HPDE6-E6E7 (cell line): Measurements from ENCODE around the gene FAM20A.
"Not testable (repeated sequence)": the region's sequence is repeated elsewhere in the genome, so short reads cannot be mapped to it uniquely, and the experiment has no call there.

Experiments
- DNase-seq: peaks from one replicate; pipeline ENCODE4 v3.0.0; 2011; ENCODE audit warnings: missing footprints; ENCODE audit errors: extremely low spot score

FAM20A gene

DNA sequence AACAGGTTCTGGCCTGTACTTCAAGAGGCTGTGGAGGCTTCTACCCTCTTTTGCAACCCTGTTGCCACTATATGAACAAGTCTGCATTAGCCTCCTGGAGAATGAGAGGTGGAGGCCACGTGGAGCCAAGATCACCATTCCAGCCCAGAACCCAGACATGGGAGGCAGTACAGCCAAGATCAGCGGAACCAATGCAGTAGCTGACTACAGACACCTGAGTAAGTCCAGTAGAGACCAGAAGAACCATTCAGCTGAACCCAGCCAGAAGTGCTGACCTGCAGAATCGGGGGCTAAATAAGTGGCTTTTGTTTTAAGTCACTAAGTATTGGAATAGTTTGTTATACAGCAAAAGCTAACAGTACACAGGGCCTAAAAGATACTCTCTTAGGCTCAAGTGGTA lies 12.1 kb downstream of the FAM20A start:
- no peak for DNase-seq

DNA sequence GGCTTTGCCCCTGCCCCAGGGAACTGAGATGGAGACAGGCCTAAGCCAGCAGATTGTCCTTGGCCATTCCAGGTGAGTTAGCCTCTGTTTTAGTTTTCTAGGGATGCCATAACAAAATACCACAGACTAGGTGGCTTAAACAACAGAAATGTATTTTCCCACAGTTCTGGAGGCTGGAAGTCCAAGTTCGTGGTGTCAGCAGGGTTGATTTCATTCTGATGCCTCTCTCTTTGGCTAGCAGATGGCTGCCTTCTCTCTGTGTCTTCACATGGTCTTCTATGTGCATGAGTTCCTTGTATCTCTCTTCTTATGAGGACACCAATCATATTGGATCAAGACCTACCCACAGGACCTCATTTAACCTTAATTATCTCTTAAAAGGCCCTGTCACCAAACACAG lies 12.8 kb downstream of the FAM20A start:
- DNase-seq, result no peak

DNA sequence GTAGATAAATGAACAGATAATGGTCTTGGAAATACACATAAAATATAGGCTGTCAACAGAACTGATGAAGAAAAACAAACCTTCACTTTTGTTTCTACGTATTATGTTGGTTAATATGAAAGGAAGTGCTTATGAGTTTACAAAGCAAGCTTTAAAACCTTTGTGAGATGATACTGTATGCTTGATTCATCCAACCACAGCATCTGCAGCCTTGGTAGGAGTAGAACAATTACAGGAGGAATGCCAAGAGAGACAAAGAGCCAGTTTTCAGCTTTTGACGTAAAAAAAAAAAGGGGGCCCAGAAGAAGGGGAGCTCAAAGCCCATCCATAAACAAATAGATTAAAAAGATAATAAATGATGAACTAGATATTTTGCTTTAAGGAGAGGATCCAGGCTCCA lies 13.3 kb downstream of the FAM20A start:
- DNase-seq, result no peak

DNA sequence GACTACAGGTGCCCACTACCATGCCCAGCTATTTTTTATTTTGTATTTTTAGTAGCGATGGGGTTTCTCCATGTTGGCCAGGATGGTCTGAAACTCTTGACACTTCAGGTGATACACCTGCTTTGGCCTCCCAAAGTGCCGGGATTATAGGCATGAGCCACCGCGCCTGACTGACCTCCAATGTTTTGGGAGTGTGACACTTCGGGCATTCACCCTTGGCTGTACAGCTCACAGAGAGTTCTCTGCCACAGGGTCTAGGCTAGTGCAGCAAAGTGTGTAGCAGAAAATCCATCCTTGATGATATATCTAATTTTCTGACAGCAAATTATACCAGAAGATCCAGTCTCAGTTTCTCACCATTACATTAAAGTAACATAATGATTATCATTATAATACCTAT lies 14.1 kb downstream of the FAM20A start:
- DNase-seq, result no peak

DNA sequence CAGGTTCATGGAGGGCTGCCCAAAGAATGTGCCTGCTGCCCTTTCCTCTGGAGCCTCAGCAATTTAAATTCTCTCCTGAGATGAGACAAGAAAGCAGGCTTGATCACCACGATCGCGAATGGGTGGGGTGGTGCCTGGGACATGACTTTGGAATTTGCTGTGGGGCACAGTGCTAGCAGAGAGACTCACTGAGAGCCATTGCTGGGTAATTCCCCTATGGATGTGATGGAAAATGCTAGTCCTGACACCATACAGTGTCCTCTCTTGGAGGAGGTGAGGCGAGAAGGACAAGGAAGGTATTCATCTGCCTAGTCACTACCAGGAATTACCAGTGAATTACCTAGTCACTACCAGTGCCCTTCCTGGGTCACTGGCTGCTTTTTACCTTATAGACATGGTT lies 15.5 kb downstream of the FAM20A start:
- DNase-seq, result no peak

DNA sequence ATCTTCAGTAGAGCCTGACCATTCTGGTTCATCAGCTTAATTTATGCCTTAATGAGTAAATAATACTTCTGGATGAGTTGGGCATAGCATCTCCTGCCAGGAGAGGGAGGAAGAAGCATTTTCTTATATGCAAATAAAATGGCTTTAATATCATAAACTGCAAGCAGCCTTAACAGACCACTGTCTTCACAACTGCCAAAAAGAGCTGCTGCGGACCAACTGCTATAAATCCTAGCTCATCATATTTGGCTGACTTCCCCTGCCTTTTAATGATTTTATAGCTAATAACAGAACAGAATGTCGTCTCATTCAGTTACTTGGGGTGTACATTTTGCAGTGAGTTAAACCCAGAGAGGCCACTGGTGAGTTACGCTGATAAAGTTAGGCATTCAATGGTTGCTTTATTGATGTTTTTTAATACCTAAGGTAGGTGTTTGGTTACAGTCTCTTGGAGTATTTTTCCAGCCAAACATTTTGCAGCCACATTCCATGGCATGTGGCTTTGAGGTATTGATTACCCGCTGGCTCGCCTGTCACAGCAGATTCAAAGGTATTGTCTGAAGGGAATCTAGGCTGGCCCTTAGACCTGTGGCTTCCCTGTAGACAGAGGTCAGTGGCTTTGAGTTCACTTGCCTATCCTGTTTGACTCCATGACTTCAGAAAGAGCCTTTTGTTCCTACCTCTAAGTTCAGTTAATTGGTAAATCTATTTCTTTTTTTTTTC lies 16.4 kb downstream of the FAM20A start:
- DNase-seq, result no peak

DNA sequence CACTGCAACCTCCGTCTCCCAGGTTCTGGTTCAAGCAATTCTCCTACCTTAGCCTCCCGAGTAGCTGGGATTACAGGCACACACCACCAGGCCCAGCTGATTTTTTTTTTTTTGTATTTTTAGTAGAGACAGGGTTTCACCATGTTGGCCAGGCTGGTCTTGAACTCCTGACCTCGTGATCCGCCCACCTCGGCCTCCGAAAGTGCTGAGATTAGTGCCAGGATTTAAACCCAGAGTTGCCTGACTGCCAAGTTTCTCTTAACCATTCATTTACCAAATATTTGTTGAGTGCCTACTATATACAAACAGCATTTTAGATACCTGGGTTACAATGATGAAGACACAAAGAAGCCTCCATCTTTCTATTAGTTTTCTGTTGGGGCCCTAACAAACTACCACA lies 18.3 kb downstream of the FAM20A start:
- not testable (repeated sequence) for DNase-seq

DNA sequence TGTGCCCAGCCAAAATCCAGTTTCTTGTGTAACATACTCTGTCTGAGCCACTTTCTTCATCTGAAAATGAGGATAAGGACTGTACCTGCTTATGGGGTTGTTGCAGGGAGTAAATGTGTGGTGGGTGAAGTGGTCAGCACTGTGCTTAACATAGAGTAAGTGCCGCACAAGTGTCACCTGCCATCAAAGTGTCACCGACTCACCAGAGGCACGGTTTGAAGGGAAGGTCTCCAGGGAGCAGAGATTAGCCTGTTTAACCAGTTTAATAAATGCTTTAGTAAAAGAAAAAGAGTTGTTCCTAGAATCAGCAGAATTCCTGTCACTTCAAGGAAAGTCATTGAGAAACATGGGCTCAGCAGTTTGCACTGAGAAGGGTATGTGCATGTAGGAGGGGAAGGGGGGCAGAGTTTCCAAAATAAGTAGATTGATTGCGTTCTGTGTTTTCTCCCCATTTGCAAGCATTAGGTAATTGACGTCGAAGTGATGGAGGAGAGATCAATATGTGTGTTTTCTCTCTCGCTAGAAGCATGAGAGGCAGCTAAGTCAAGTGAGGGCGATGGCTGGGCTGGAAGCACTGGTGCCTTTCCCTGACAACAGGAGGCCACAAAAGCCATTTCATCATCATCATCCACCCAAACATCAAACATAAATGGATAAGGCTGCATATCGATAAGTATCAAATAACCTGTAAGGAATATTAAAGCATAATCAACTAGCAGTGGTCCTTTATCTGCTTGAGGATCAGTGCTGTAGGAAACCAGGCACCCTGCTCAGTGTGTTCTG lies 19.1 kb downstream of the FAM20A start:
- DNase-seq, result no peak

DNA sequence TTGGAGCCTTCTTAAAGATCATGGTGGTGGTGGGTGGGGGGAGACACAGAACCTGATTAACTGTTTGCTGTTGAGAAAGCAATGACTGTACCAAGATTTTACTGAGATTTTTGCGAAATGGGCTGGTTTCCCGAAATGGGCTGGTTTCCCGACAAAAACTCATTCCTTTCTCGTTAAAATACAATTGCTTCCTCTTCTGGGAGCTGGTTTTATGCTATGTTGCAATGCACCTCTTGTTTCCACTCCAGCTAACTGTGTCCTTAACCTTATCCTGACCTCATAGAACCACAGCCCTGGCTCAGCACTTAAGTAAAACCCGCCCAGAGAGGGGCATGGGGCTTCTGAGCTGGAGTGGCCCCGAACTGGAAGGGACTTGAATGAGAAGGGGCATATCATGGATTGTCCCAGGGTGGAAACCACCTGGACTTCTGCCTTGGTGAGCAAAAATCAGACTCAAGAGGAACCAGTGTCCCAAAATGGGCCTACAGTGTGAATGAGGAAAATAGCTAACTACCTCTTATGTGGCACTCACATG lies 20.9 kb downstream of the FAM20A start:
- no peak for DNase-seq

DNA sequence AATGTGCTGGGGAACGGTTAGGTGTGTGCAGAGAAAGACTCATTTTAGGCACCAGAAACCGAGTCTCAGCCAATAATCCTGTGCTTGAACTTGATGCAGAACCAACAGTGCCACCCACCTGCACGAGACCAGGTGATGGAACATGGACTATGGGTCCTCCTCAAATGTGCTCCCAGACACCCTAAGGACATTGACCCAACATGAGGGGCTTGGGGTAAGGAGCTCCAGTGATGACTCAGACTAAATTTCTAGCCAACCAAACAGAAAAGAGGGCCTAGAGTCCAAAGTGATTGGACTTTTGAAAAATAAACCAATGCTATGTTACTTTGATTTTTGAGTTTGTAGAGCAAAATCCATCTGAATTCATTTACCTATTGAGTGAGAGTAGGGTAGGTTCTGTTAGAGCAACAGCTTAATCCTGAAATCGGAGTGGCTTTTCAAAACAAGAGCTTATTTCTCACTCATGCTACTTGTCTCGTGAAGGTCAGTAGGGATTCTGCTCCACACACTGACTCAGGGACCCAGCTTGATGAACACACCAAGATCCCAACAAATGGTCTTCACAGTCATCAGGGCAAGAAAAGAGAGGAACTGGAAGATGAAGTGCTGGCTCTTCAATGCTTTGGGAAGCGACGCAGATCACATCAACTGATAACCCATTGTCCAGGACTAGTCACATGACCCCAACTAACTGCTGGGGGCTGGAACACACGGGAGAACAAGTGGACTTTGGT lies 21.8 kb downstream of the FAM20A start:
- DNase-seq, result no peak

DNA sequence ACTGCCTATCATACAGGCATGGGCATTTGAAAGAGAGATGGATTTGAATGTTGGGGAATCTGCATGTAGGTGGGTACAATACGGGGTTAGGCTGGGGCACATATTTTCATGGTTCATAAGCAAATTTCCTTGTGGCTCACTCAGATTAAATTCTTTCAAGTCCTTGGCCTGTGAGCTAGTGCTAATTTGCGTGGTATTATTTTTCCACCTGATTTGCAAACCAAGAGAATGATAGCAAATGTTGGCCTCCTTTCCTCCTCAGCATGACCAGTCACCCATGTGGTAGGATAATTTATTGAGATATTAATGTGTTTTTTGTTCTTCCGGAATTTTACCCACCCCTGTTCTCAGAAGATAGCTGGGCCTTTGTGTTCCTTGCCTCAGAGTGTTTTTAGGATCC lies 22.9 kb downstream of the FAM20A start:
- no peak for DNase-seq

DNA sequence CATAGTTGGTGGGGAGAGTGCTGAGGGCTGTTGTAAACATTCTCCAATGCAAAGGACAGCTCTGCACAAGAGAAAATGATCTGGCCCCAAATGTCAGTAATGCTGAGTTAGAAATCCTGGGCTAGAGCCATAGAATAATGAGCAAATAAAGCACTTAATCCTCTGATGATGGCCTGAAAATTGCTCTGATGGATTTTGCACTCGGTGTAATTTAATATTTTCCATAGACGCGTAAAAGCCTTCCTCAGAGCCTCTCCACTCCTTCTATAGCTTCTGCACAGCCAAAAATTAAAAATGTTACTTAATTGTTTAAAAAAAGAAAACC lies 23.7 kb downstream of the FAM20A start:
- no peak for DNase-seq

DNA sequence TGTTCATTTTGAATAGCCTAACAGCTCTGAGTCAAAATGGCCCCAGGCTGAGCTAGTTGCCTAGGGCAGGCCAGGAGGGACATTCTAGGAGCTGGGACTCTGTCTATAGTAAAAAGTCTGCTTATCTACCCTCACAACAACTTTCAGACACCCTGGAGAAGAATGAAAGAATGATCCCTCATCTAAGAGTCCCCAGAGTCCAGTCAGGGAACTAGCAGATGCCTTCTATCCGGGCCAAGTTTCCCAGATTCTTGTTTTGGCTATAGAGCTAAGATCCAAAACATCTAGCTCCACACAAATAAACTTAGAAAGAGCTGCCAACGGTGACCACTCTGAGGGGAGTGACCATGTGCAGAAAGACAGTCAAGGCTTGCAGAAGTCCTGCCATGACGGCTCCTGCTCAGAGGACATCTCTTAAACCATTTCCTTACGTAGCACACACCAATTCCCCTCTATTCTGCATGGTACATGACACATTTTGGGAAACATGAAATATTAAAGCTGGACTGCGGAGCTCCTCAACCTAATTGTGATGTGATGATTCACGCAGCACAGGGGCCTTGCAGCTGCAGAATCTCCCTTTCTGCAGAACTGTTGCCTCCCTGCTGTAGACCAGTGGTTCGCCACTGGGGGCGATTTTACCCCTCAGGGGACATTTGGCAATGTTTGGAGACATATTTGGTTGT lies 24.2 kb downstream of the FAM20A start:
- DNase-seq, result no peak

DNA sequence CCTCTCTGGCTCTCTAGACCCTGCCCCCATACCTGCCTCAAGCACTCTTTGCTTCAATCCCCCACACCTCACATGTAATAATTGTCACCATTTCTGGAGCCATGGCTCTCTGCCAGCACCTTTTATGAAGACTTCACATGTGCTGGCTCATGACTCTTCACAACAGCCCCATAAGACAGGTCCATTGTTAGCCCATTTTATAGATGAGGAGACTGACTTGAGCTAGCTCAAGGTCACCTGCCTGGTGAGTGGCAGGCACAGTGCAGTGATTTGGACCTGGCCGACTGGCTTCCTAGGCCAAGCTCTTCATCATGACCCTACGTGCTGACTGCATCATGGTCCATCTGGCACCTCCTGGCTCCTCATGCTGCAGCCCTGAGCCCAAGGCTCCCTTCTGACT lies 25.0 kb downstream of the FAM20A start:
- DNase-seq, result no peak

DNA sequence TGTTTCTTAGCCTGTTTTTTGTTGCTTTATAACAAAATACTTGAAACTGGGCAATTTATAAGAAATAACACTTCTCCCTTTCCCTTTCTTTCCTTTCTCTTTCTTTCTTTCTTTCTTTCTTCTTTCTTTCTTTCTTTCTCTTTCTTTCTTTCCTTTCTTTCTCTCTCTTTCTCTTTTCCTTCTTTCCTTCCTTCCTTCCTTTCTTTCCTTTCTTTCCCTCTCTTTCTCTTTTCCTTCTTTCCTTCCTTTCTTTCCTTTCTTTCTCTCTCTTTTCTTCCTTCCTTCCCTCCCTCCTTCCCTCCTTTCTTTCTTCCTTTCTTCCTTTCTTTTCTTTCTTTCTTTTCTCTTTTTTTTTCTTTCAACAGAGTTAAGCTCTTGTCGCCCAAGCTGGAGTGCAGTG lies 27.8 kb downstream of the FAM20A start:
- no peak for DNase-seq

DNA sequence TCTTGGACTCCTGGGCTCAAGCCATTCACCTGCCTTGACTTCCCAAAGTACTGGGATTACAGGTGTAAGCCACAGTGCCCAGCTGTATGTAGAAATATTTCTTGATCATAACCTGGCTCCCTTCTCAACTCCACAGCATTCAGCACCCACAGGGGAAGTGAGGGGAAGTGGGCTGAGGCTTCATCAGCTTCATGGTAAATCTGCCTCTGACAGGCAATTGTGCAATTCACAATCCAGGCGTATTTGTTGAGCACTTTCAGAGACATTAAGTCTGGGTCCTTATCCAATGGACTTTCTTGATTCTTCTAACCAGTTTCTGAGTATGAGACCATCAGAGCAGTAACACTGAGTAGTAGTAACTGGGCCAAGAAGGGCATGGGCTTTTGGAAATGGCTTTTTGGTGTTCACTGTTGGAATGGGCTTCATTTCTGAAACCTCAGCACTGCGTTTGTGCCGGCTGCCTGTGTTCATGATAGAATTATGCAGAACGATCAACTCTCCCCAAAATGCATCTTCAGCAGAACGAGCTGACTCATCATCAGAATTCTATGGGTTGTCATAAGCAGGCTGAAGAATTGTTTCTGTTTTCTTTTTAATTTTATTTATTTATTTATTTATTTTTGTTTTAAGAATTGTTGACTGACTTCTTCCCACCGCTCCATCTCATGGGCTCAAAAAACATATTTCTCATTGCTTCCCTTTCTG lies 28.9 kb downstream of the FAM20A start:
- DNase-seq, result no peak

DNA sequence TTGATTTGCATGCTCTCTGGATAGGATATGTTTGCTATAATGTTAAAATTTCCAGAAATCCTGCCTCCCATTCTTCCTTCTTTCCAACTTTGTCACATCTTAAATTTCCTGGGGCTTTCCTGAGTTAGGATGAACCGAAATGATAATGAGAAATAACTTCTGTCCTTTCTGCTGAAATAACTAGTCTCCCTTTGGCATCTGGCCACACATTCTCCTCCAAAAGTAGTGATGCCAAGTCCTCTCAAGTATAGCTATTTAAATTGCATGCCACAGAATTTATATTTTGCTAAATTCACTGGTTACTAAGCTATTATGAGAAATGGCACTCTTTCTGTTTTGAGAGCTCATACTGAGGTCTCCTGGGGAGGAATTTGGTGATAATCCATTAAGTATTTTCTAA lies 30.6 kb downstream of the FAM20A start:
- DNase-seq, result no peak

DNA sequence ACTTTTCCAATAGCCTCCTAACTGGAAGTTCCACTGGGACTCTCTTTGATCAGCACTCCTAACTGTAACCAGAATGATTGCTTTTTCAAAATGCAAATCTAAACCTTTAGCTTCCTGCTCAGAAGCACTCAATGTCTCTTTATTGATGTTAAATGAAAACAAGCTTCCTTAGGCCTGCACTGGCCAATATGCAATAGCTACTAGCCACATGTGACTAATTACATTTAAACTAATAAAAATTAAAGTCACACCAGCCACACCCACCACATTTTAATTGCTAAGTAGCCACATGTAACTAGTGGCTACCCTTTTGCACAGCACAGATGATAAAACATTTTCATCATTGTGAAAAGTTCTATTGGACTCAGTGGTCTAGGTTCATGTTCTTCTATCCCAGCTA lies 31.8 kb downstream of the FAM20A start:
- no peak for DNase-seq

DNA sequence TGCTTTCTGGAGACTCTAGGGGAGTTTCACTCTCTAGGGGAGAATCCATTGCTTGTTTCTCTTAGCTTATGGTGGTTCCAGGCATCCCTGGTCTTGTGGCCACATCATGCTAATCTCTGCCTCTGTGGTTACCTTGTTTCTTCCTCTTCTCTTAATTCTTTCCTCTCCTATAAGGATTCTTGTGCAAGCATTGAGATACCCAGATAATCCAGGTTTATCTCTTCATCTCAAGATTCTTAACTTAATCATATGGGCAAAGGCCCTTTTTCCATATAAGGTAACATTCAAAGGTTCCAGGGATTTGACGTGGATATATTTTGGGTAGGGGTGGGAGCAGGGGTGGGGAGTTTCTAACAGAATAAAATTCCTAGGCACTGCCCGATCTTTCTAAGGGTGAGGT lies 32.6 kb downstream of the FAM20A start:
- DNase-seq, result no peak

DNA sequence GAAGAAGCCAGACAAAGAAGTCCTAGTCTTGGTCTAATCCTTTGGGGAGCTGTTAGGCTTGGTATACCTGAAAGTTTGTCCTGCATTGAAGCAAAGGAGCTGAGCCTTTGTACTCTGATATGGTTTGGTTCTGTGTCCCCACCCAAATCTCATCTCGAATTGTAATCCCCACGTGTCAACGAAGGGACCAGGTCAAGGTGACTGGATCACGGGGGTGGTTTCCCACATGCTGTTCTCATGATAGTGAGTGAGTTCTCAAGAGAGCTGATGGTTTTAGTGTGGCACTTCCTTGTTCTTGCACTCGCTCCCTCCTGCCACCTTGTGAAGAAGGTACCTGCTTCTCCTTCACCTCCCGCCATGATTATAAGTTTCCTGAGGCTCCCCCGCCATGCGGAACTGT lies 33.6 kb downstream of the FAM20A start:
- no peak for DNase-seq

DNA sequence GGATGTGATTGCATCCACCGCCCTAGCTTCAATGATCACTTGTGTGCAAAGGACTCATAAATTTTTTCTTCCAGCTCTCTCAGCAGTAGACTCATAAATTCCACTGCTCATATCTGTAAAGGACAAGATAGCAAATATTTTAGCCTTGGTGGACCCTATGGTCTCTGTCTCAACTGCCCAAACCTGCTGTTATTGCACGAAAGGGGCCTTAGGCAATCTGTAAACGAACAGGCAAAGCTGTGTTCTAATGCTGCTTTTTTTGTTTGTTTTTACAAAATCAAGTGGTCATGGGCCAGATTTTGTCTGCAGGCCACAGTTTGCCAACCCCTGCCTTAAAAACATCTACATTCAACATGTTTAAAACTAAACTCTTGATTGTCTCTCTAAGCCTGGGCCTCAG lies 34.1 kb downstream of the FAM20A start:
- no peak for DNase-seq

DNA sequence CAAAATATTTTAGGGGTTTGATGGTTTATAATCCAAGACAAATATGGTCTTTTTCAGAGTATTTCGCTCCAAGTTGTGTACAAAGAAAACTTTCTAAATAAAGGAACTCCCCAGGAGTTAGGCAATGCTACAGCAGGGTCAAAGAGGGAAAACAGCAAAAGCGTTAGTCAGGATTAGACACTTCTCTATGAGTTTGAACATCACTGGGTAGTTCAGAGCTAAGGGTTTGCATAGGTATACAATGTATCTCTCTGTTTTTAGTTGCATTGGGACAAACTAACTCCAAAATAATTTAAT lies 34.8 kb downstream of the FAM20A start:
- DNase-seq, result no peak
